Smooth muscle cell (in vitro differentiated cells): ENCODE data around the gene BAIAP2L1. TPM values are rescaled to one million over a fixed set of nuclear protein-coding genes. Genes with fewer than 3 reads are reported as not detected.
"Not testable (repeated sequence)": the region's sequence is repeated elsewhere in the genome, so short reads cannot be mapped to it uniquely, and the experiment has no call there.

Experiments
- DNase-seq: peaks from one replicate; lab custom pipeline; 2025; ENCODE audit not compliant: unreplicated experiment; lab: John Stamatoyannopoulos, UW
- H2AFZ ChIP-seq: fragments of 200-600 bp; sonication (generic); 2 replicates; pipeline ENCODE4 v1.6.0; 2016; ENCODE audit warnings: antibody characterized with exemption, low read depth, mild to moderate bottlenecking
- H3F3A ChIP-seq: fragments of 200-600 bp; sonication (generic); 2 replicates; pipeline ENCODE4 v1.6.0; 2017; ENCODE audit warnings: antibody characterized with exemption, low read depth
- H3K27ac ChIP-seq: fragments of 200-600 bp; sonication (generic); 2 replicates; pipeline ENCODE4 v1.5.1; 2016; ENCODE audit warnings: low read depth, mild to moderate bottlenecking
- H3K27me3 ChIP-seq: fragments of 200-600 bp; sonication (generic); 2 replicates; pipeline ENCODE4 v1.6.1; 2016; ENCODE audit warnings: low read depth, mild to moderate bottlenecking
- H3K36me3 ChIP-seq: fragments of 200-600 bp; sonication (generic); 2 replicates; pipeline ENCODE4 v1.5.1; 2016; ENCODE audit warnings: low read depth
- H3K4me1 ChIP-seq: fragments of 200-600 bp; sonication (generic); 2 replicates; pipeline ENCODE4 v1.5.1; 2016; ENCODE audit warnings: low read depth
- H3K4me2 ChIP-seq: fragments of 200-600 bp; sonication (generic); 2 replicates; pipeline ENCODE4 v1.6.0; 2016; ENCODE audit warnings: mild to moderate bottlenecking
- H3K4me3 ChIP-seq: fragments of 200-600 bp; sonication (generic); 2 replicates; pipeline ENCODE4 v1.5.1; 2016; ENCODE audit warnings: mild to moderate bottlenecking
- H3K79me2 ChIP-seq: fragments of 200-600 bp; sonication (generic); 2 replicates; pipeline ENCODE4 v1.6.0; 2016; ENCODE audit warnings: low read depth, mild to moderate bottlenecking
- H3K9ac ChIP-seq: fragments of 200-600 bp; sonication (generic); 2 replicates; pipeline ENCODE4 v1.6.0; 2016; ENCODE audit warnings: low read depth
- H3K9me3 ChIP-seq: fragments of 200-600 bp; sonication (generic); replicated peaks from 2 replicates; pipeline ENCODE4 v1.5.1; 2016; ENCODE audit warnings: low read depth
- H4K20me1 ChIP-seq: fragments of 200-600 bp; sonication (generic); 2 replicates; pipeline ENCODE4 v1.6.0; 2016; ENCODE audit warnings: low read depth
- CTCF ChIP-seq: fragments of 200-600 bp; sonication (generic); IDR thresholded peaks from 2 replicates; pipeline ENCODE4 v1.5.1; 2017; ENCODE audit warnings: borderline replicate concordance, mild to moderate bottlenecking, antibody characterized with exemption; ENCODE audit not compliant: insufficient read depth, poor library complexity, severe bottlenecking
- WGBS: methylation state at CpG from one replicate; pipeline ENCODE4 v1.1.7; 2016; ENCODE audit warnings: low lambda C conversion rate; 5-methylcytosine and 5-hydroxymethylcytosine counted together
- polyA plus RNA-seq: library from polyadenylated mRNA; unstranded; fragments of >200 nt; fragmentation: Nextera tagmentation; extraction: Ambion mirVana; gene quantifications from 2 replicates; pipeline ENCODE4 v1.2.1, GENCODE V29; 2016
- total RNA-seq: library from RNA; depleted of rRNA; stranded (reverse); fragments of >200 nt; gene quantifications from 2 replicates; pipeline ENCODE4 v1.2.3, GENCODE V29; 2014

The BAIAP2L1 gene, protein sequence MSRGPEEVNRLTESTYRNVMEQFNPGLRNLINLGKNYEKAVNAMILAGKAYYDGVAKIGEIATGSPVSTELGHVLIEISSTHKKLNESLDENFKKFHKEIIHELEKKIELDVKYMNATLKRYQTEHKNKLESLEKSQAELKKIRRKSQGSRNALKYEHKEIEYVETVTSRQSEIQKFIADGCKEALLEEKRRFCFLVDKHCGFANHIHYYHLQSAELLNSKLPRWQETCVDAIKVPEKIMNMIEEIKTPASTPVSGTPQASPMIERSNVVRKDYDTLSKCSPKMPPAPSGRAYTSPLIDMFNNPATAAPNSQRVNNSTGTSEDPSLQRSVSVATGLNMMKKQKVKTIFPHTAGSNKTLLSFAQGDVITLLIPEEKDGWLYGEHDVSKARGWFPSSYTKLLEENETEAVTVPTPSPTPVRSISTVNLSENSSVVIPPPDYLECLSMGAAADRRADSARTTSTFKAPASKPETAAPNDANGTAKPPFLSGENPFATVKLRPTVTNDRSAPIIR
- total RNA-seq (55.1 and 63.1 TPM in 2 replicates), polyA plus RNA-seq (45.0 and 47.2 TPM in 2 replicates)

DNA sequence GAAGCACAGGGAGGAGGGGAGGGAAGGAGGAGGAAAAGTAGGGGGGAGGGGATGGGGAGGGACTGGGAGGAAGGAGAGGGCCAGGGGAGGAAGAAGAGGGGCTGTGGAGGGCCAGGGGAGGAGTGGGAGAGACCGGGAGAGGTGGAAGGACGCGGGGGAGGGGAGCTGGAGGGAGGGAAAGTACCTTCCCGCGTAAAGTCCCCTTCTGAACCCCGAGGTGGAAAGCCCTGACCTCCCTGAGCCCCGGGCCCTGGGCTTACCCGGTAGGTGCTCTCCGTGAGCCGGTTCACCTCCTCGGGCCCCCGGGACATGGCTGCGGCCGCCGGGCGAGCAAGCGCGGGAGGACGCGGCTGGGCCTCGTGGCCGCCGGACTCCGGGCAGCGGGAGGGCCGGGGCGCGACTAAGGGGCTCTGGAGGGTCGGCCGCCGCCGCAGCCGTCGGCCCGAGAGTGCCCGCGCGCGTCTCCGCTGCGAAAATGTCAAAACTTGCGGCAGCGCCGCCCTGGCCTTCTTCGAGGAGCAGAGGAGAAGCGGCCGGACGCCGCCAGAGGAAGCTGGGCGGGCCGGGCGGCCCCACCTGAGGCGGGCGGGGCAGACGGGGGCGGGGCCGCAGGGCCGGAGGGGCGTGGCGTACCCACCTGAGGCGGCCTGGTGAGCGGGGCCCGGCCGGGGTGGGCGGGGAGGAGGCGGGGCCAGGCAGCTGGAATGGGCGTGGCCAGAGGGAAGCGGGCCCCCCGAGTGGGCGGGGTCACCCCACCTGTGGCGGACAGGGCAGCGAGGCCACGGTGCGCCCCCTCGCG, at the start of gene BAIAP2L1:
BAIAP2L1 (minus strand) TSS at position 549 of the 799 bp plus-strand sequence; CDS start at position 311, 238 bp downstream.
- Histone ChIP-seq H3K36me3 (no peaks in the 10 kb centered on the region), H4K20me1 (peaks cover 21% of the 10 kb centered on the region), H3K9ac (peak within 1 kb of the TSS; percentile 82), H2AFZ (peak within 1 kb of the TSS; percentile 33), H3K4me2 (peak within 1 kb of the TSS; percentile 88), H3K4me1 (peaks cover 15% of the 10 kb centered on the region), H3K4me3 (peak within 1 kb of the TSS; percentile 77), H3F3A (peaks cover 17% of the 10 kb centered on the region), H3K79me2 (peaks cover 41% of the 10 kb centered on the region), H3K9me3 (no peaks in the 10 kb centered on the region), H3K27ac (peak within 1 kb of the TSS; percentile 90), H3K27me3 (no peaks in the 10 kb centered on the region)
- DNase-seq, result peak; percentile 81
- TF ChIP-seq CTCF, result peak; percentile 77
- under 1% methylated on average over 43 of the region's 76 CpGs for WGBS

GRCh38 chr7:98448766-98449165, 47.9 kb upstream of the BAIAP2L1 start:
- no peak overlapping the region for H3K4me2 ChIP-seq
- no peaks in the 10 kb centered on the region for H4K20me1 ChIP-seq
- H3K27me3 ChIP-seq, result peaks cover 7% of the 10 kb centered on the region
- no peak for TF ChIP-seq CTCF
- no peak overlapping the region for H3K4me3 ChIP-seq
- no peak overlapping the region for H3K9ac ChIP-seq
- H3K36me3 ChIP-seq, result no peaks in the 10 kb centered on the region
- no peaks in the 10 kb centered on the region for H3F3A ChIP-seq
- no peak overlapping the region for H3K27ac ChIP-seq
- WGBS, result 89% methylated on average over 7 of the region's 7 CpGs
- H2AFZ ChIP-seq, result no peak overlapping the region
- H3K4me1 ChIP-seq, result no peaks in the 10 kb centered on the region
- H3K9me3 ChIP-seq, result no peaks in the 10 kb centered on the region
- H3K79me2 ChIP-seq, result no peaks in the 10 kb centered on the region
- DNase-seq, result no peak

DNA sequence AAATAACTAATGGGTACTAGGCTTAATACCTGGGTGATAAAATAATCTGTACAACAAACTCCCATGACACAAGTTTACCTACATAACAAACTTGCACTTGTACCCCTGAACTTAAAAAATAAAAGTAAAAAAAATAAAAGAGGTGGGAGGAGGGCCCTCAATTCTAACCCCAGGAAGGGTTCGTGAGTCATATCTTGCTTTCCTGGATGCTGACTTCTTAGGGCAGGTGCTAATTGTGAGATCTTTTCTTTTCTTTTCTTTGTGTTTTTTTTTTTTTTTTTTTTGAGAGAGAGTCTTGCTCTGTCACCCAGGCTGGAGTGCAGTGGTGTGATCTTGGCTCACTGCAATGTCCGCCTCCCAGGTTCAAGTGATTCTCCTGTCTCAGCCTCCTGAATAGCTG, 40.1 kb upstream of the BAIAP2L1 start:
- not testable (repeated sequence) for H3K9ac ChIP-seq, H3F3A ChIP-seq, H3K36me3 ChIP-seq, H3K27me3 ChIP-seq, H3K27ac ChIP-seq, H3K79me2 ChIP-seq, H3K4me2 ChIP-seq, H3K9me3 ChIP-seq, H2AFZ ChIP-seq, H4K20me1 ChIP-seq, H3K4me1 ChIP-seq, H3K4me3 ChIP-seq, DNase-seq
- WGBS, result 87% methylated on average over 2 of the region's 2 CpGs

- no peaks in the 10 kb centered on the region for H3K27me3 ChIP-seq
- H3F3A ChIP-seq, result no peaks in the 10 kb centered on the region
- H3K36me3 ChIP-seq, result no peaks in the 10 kb centered on the region
- no peaks in the 10 kb centered on the region for H3K79me2 ChIP-seq
- no peak for TF ChIP-seq CTCF
- no peak overlapping the region for H3K9ac ChIP-seq
- H3K27ac ChIP-seq, result no peak overlapping the region
- no peak for DNase-seq
- H3K4me1 ChIP-seq, result no peaks in the 10 kb centered on the region
- no peaks in the 10 kb centered on the region for H3K9me3 ChIP-seq
- H3K4me3 ChIP-seq, result no peak overlapping the region
- H3K4me2 ChIP-seq, result no peak overlapping the region
- 48% methylated on average over 2 of the region's 2 CpGs for WGBS
- H2AFZ ChIP-seq, result no peak overlapping the region
- no peaks in the 10 kb centered on the region for H4K20me1 ChIP-seq
Measured at GRCh38 chr7:98439484-98439883, 38.6 kb upstream of the BAIAP2L1 start.
